PFSK-1 (cell line): Measurements from ENCODE around the gene KCNJ15.

Experiments used
- POLR2AphosphoS5 ChIP-seq: IDR thresholded peaks from 2 replicates; pipeline ENCODE4 v1.6.1; 2012; ENCODE audit warnings: low read depth, mild to moderate bottlenecking, control low read depth, low read length, moderate library complexity
- TF ChIP-seq, protein P1 (sequence below), 2 experiments: IDR thresholded peaks; 2 replicates each; pipeline versions ENCODE4 v1.6.1 to v1.8.0; 2011 to 2012; ENCODE audit warnings: low read depth in 2 of 2, low read length in 2 of 2, control low read depth in 1 of 2, inconsistent platforms in 1 of 2, mild to moderate bottlenecking in 1 of 2, moderate library complexity in 1 of 2; ENCODE audit not compliant: insufficient read depth in 1 of 2

DNA sequence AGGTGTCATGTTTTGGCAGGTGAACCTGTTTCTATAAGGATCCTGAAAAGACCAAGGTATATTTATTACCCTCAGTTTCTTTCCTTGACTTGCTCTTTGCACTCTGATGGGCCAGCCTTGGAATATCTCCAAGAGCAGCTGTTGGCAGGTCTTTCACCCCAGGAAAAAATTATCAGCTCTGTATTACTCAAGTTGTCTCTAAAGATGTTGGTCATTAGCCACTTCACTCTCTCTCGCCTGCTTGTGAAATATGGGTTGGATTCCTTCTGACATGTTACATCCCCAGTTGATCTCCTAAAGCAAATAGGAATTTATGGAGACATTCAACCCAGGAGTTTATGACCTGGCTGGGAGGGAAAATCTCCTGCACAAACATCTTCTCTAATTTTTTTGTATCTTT, 85.9 kb downstream of the KCNJ15 start:
- no peak for TF ChIP-seq POLR2AphosphoS5
- TF ChIP-seq, protein P1, sequence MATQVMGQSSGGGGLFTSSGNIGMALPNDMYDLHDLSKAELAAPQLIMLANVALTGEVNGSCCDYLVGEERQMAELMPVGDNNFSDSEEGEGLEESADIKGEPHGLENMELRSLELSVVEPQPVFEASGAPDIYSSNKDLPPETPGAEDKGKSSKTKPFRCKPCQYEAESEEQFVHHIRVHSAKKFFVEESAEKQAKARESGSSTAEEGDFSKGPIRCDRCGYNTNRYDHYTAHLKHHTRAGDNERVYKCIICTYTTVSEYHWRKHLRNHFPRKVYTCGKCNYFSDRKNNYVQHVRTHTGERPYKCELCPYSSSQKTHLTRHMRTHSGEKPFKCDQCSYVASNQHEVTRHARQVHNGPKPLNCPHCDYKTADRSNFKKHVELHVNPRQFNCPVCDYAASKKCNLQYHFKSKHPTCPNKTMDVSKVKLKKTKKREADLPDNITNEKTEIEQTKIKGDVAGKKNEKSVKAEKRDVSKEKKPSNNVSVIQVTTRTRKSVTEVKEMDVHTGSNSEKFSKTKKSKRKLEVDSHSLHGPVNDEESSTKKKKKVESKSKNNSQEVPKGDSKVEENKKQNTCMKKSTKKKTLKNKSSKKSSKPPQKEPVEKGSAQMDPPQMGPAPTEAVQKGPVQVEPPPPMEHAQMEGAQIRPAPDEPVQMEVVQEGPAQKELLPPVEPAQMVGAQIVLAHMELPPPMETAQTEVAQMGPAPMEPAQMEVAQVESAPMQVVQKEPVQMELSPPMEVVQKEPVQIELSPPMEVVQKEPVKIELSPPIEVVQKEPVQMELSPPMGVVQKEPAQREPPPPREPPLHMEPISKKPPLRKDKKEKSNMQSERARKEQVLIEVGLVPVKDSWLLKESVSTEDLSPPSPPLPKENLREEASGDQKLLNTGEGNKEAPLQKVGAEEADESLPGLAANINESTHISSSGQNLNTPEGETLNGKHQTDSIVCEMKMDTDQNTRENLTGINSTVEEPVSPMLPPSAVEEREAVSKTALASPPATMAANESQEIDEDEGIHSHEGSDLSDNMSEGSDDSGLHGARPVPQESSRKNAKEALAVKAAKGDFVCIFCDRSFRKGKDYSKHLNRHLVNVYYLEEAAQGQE (IDR thresholded peaks at IDR 0.05; ENCODE audit: insufficient read depth in 1 of 2, low read depth in 2 of 2, low read length in 2 of 2) = no peak
